BE2C (cell line): ENCODE measurements around the gene ATP10D.

Source experiments
- DNase-seq: peaks from one replicate; pipeline ENCODE4 v3.0.0-alpha.2; 2020
- H3K27me3 ChIP-seq: fragments of 250-450 bp; sonication (Bioruptor Pico); 2 replicates; pipeline ENCODE4 v1.5.1; 2020; ENCODE audit warnings: mild to moderate bottlenecking
- H3K36me3 ChIP-seq: fragments of 250-450 bp; sonication (Bioruptor Pico); 2 replicates; pipeline ENCODE4 v1.5.1; 2020; ENCODE audit warnings: mild to moderate bottlenecking
- H3K4me1 ChIP-seq: fragments of 250-450 bp; sonication (Bioruptor Pico); 2 replicates; pipeline ENCODE4 v1.5.1; 2020
- H3K4me3 ChIP-seq: 2 replicates; pipeline ENCODE4 v1.5.1; 2011; ENCODE audit warnings: low read depth, low read length
- H3K9me3 ChIP-seq: fragments of 250-450 bp; sonication (Bioruptor Pico); 2 replicates; pipeline ENCODE4 v1.5.1; 2020
- CTCF ChIP-seq: IDR thresholded peaks from 2 replicates; pipeline ENCODE4 v1.5.1; 2012; ENCODE audit warnings: mild to moderate bottlenecking, low read depth, low read length

Gene ATP10D

GRCh38 chr4:47463235-47463956 is 21.7 kb upstream of the ATP10D start, which contains the start of gene COMMD8:
COMMD8 (minus strand) TSS chr4:47463702; CDS start chr4:47463651, 51 bp downstream.
- H3K27me3 ChIP-seq = no peaks in the 10 kb centered on the region
- H3K4me1 ChIP-seq = no peaks in the 10 kb centered on the region; the same call in 1 of the 2 replicates
- H3K9me3 ChIP-seq = no peaks in the 10 kb centered on the region
- peaks cover 3% of the 10 kb centered on the region; the same call in 1 of the 2 replicates for H3K36me3 ChIP-seq
- peak; percentile 98 for DNase-seq
- peak; percentile 43 for TF ChIP-seq CTCF
- H3K4me3 ChIP-seq = peak within 1 kb of the TSS; percentile 88

GRCh38 chr4:47465004-47465403 is 20.1 kb upstream of the ATP10D start:
- H3K36me3 ChIP-seq = no peaks in the 10 kb centered on the region
- H3K4me3 ChIP-seq = no peak overlapping the region
- no peaks in the 10 kb centered on the region for H3K9me3 ChIP-seq
- H3K27me3 ChIP-seq = no peaks in the 10 kb centered on the region
- DNase-seq = no peak
- no peak for TF ChIP-seq CTCF
- H3K4me1 ChIP-seq = peaks cover 5% of the 10 kb centered on the region

- no peaks in the 10 kb centered on the region for H3K27me3 ChIP-seq
- no peak for TF ChIP-seq CTCF
- DNase-seq = no peak
- H3K36me3 ChIP-seq = no peaks in the 10 kb centered on the region
- peaks cover 5% of the 10 kb centered on the region for H3K4me1 ChIP-seq
- no peaks in the 10 kb centered on the region for H3K9me3 ChIP-seq
- no peak overlapping the region for H3K4me3 ChIP-seq
Measured at GRCh38 chr4:47466056-47466785, 18.9 kb upstream of the ATP10D start.

- no peaks in the 10 kb centered on the region for H3K36me3 ChIP-seq
- H3K9me3 ChIP-seq = no peaks in the 10 kb centered on the region
- no peak for DNase-seq
- no peaks in the 10 kb centered on the region for H3K27me3 ChIP-seq
- H3K4me1 ChIP-seq = peaks cover 5% of the 10 kb centered on the region
- no peak overlapping the region for H3K4me3 ChIP-seq
- TF ChIP-seq CTCF = no peak
Measured at GRCh38 chr4:47468706-47469365, 16.2 kb upstream of the ATP10D start.

- H3K9me3 ChIP-seq = no peaks in the 10 kb centered on the region
- no peak for TF ChIP-seq CTCF
- no peak overlapping the region for H3K4me3 ChIP-seq
- no peaks in the 10 kb centered on the region for H3K27me3 ChIP-seq
- no peaks in the 10 kb centered on the region for H3K36me3 ChIP-seq
- H3K4me1 ChIP-seq = peaks cover 5% of the 10 kb centered on the region
- no peak for DNase-seq
Measured at GRCh38 chr4:47469951-47470350, 15.1 kb upstream of the ATP10D start.

GRCh38 chr4:47471064-47471463 is 14.0 kb upstream of the ATP10D start:
- Histone ChIP-seq H3K4me3 (no peak overlapping the region), H3K27me3 (no peaks in the 10 kb centered on the region), H3K4me1 (peaks cover 5% of the 10 kb centered on the region), H3K9me3 (no peaks in the 10 kb centered on the region), H3K36me3 (no peaks in the 10 kb centered on the region)
- no peak for TF ChIP-seq CTCF
- no peak for DNase-seq
